DMS79 (cell line): ENCODE results near the gene EPC1.
A peak's percentile ranks its signal among the peaks of the same experiment; 100 is the strongest.
"Not testable (repeated sequence)": the region's sequence is repeated elsewhere in the genome, so short reads cannot be mapped to it uniquely, and the experiment has no call there.

Experiments
- DNase-seq: peaks from one replicate; lab custom pipeline; 2025; lab: John Stamatoyannopoulos, UW

EPC1 gene

DNA sequence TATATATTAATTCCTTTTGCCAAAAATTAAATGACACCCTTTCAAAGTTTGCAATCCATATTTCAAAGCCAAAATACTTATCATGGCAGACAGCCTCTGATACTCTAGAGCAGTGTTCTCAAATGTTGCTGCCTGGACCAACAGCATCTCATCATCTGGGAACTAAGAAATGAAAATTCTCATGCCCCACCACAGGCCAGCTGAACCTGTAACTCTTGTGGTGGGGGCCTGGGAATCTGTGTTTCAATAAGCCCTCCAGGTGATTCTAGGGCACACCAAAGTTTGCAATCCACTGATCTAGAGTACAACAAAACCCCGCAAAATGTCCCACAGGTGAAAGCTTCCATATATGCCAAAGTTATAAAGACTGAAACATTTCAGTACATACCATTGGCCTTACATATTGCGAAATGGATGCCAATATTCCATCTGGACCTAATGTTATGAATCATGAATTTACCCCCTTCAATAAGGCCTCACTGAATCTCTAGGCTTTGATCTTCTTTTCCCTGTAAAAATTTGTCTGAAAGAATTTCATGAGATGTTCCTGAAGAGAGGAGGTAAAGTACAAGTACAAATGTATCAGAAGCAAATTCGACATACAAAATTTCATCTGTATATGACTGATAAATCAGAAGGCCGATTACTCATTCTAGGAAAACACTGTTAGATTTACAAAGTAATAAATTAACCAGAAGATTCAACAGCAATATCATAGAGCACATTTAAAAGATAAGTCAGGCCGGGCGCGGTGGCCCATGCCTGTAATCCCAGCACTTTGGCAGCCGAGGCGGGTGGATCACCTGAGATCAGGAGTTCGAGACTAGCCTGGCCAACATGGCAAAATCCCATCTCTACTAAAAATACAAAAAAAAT lies 25.3 kb upstream of the EPC1 start:
- no peak for DNase-seq

DNA sequence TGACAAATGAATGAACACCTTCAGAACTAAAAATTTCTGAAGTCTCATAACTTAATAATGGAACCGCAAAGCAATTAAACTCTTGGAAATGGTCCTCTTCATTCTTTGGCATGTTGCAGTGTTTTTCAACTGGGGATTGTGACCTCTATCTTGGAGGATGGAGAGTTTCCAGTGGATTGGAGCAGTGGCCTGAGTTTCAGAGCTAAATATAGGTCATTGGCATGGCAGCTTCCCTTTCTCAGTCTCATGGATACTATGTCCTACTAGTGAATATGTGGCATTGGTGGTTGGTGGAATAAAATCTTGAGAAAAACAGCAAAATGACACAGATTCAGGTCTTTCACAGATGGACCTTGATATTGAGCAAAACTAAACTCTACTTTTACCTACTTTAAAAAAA lies 24.1 kb upstream of the EPC1 start:
- no peak for DNase-seq

DNA sequence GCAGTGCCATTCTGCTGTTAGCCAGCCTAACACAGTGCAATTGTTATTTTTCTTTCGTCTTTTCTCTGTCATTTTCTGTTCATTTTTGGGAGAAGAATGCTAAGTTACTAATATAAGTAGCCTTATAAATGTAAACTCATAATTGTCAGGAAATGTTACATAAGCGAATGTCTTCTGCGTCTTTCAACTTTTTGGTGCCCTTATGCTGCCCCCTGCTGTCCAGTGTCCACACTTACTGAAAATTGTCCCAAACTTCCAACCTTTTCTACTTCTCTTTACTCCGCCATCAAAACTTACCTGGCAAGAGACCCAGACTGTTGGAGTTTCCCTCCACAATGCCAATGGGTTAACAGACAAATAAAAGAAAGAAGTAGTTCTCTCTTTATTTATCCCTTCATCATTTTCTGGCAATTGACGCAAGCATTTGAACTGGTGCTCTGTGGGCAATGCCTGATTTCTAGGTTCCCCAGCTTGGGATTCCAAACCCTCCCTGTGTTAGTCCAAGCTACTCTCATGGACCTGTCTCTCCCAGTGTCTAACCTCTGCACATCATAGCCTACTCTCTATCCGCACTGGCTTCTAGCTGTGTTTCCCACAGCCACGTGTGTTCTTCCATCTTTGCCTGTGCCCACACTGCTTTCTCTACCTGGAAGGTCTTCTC lies 21.0 kb upstream of the EPC1 start:
- DNase-seq: no peak

DNA sequence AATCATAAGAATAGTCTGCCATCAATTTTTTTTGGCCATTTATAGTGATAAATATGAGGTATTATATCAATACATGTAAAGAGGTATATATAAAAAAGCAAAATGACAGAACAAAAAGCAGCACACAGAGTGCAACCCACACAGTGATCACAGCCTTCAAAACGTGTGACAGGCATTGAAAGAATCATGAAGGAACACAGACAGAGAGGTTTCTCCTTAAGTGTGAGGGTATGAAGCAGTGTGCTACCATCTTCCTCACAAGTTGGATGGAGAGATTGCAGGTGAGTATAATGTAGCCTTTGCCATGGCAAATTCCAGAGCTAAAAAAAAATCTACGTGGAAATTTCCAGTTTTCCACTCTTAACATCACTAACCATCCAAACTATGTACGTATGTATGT lies 19.6 kb upstream of the EPC1 start:
- no peak for DNase-seq

DNA sequence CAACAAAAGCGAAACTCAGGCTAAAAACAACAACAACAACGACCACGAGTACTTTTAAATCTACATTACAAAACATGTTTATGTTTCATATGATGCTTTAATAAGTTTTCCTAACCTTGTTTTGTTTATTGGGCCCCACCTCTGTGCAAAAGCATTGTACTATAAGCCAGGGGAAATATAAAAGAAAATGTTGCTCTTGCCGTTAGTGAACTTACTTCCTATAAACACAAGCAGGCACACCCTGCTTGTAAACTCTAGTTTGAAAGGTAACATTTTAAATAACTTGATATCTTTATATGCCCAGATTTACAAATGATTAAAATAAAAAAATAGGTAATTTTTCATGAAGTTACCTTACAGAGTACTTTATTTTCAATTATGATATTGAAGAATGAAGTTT lies 19.2 kb upstream of the EPC1 start:
- no peak for DNase-seq

DNA sequence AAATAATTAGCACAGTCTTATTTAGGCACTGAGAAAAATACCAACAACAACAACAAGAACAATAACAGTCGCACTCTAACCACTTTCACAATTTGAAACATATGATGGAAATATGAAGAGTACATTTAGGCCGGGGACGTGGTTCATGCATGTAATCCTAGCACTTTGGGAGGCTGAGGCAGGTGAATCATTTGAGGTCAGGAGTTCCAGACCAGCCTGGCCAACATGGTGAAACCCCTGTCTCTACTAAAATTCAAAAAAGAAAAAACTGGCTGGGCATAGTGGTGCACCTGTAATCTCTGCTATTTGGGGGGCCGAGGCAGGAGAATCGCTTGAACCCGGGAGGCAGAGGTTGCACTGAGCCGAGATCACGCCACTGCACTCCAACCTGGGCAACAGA lies 18.4 kb upstream of the EPC1 start:
- DNase-seq: not testable (repeated sequence)

DNA sequence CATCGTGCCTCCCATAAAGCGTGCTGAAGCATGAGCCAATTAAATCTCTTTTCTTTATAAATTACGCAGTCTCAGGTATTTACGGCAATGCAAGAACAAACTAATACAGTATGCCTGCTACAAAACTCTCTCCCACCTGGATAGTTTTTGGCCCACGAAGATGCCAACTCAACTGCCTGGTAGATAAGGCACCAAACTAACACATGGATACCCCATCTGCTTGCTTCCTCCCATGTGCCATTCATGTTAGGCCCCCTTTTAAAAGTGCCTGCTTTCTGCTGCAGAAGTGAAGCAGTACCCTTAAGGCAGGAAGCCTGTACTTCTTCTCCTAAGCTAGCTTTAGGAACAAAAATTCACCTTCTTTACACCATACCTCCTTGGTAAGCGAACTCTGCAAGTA lies 15.6 kb upstream of the EPC1 start:
- DNase-seq: no peak

DNA sequence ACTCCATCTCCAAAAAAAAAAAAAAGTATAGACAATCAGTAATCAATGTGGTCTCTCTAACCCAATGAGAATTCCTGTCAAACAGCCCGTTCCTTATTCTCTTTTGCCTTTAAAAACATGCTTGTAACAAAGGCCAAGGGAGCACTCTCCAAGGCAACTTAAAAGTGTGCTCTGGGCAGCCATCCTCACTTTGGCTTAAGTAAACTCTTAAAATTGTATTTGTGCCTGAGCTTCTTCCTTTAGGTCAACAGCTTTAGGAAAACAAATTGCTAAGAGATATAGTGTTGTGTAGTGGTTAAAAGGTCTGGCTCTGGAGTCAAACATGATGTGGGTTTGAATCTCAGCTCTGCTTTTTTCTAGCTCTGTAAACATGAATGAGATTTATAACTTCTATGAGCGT lies 13.9 kb upstream of the EPC1 start:
- no peak for DNase-seq

DNA sequence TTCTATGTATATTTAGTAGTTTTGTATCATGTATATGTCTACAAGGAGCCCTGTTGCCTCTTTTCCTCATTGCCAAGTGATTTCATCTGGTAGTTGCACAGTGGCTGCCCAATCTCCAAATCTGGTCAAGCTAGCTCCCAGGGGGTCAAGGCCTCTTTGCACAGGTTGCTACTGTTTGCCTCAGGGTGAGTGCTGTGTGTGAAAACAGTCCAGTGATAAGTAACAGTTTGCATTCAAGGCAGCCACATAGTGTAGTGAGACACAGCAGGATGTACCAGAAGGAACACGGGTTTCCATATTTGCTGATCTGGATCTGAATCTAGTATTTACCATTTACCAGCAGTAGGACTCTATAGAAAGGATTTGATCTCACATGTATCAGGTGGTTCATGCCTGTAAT lies 13.3 kb upstream of the EPC1 start:
- DNase-seq: no peak

DNA sequence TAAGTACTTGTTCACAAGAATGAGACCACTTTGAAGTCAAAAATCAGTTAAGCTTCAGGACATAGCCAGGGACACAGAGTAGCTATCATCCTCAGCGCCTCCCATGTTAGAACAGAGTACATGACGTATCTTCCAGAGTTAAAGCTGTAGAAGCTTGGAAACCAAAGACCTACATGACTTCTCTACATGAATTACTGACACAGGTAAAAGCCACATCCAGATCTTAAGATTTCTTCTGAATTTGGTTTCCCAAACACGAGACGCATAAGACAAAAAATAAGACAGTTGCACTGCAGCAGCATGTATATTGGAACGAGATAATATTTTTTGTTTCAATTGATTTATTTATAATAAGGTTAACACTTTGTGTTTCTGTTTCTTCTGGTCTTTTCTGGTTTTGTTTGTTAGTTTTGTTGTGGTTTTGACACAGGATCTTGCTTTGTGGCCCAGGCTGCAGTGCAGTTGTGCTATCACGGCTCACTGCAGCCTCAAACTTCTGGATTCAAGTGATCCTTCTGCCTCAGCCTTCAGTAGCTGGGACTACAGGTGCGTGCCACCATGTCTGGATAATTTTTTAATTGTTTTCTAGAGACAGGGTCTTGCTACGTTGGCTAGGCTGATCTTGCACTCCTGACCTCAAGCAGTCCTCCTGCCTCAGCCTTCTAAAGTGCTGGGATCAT lies 10.2 kb upstream of the EPC1 start:
- DNase-seq: no peak

DNA sequence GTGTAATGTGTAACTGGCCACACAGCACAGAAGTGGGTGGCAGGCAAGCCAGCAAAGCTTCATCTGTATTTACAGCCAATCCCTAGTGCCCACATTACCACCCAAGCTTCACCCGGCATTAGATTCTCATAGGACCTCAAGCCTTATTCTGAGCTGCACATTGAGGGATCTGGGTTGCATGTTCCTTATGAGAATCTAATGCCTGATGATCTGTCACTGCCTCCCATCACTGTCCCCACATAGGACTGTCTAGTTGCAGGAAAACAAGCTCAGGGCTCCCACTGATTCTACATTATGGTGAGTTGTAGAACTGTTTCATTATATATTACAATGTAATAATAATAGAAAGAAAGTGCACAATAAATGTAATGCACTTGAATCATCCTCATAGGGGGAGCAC lies 7.7 kb upstream of the EPC1 start:
- not testable (repeated sequence) for DNase-seq

DNA sequence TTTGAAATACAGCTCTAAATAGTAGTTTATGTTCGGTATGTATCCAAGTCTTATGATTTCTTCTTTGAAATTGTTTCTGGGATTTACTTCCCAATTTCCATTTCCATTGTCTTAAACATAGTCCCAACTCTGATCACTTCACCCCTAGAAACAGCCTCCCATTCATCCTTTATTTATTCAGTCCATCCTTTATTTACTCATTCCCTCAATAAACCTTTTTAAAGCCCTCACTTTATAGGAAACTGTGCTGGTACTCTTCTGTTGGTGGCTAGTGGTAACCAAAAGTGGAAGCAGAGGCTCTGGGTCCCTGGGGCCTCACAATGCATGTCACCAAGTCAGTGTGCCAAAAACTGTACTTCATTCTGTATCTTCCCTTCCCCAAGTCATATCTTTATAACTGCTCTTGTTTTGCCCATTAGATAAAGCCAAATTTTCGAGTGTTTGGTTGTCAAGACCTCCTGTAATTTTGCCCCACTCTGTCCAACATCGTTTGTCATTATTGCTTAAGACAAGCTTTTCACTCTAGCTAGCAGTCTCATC lies 3.9 kb upstream of the EPC1 start:
- DNase-seq: no peak

DNA sequence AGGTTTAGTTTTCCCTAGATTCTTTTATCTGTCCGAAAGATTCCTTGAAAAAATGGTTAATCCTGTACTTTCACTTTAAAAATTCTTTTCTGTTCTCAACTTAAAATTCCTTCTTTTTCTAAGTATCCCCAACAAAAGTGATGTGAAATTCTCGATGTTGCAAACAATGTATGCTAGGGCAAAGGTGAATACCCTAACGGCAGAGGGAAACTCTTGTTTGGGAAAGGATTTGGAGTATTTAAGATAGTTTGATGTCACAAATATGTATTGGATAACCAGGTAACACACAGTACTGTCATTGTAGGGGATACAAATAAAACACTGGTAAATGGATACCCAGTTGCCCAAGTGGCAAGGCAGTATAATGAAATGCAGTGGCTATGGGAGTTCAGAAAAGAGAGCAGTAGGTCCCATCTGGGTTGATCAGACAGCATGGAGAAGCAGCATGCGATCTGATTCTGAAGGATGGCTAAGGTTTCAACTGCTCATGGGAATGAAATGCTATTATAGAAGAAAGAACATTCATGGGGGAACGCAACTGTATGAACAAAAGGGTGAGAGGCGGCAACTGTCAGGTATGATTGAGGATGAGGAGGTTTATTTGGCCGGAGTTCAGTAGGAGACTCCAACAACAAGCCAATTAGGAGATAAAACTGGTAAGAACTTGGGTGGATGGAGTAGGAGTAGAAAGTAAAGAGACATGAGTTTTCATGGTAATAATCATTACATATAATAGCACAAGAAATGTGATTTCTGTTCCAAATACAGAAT lies 3.2 kb upstream of the EPC1 start:
- DNase-seq: no peak

DNA sequence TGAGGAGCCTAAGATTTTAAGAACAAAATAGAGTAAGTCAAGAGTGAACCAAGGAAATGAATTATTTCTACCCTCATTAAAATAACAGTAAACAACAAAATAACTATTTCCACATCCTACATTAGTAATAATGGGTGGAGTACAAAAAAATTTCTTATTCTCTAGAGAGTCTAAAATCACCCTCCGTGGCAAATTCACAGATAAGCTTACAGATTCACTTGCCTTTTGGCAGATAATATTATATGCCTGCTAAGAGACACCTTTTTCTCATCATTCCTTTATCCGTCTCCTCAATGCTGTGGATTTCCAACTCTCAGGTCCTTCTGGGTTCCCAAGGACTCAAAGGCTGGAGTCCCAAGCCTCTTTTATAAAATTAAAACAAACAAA lies 2.2 kb upstream of the EPC1 start:
- DNase-seq: no peak

DNA sequence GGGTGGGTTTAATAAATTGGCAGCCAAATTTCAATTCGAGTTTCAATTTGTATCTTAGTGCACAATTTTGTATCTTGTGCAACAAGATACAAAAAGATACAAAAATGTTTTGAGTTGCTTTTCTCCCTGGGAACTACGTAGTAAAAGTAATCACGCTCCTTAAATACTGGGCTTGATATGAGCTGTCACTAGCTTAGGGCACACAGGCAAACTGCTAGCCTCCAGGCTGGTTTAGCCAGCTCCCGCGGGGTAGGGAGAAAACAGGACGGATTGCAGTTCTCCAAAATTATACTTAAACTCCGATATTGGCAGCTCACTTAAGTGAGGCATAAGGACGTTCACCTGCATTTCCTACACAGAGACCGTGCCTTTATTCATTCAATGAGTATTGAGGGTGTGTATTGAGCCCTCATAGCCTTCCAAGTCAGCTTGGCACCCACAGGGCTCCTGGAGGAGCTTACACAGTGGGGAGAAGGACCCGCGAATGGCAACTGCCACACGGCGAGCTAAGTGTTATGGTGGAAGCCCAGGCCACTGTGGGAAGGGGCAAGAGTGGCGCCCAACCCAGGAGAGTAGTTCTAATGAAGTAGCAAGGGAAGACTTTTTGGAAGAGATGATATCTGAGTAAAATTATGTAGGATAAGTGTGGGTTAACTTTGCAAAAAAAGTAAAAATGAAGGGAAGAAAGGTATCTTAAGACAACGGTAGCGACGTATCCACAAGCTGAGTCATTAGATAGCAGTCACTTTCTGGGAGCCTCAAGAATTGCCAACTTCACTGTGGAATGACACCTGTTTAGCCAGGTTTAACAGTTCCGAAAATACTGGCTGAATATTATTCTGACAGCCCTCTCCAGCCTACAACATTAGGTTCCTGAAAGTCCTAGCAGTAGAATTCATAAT lies 1.6 kb upstream of the EPC1 start:
- no peak for DNase-seq

DNA sequence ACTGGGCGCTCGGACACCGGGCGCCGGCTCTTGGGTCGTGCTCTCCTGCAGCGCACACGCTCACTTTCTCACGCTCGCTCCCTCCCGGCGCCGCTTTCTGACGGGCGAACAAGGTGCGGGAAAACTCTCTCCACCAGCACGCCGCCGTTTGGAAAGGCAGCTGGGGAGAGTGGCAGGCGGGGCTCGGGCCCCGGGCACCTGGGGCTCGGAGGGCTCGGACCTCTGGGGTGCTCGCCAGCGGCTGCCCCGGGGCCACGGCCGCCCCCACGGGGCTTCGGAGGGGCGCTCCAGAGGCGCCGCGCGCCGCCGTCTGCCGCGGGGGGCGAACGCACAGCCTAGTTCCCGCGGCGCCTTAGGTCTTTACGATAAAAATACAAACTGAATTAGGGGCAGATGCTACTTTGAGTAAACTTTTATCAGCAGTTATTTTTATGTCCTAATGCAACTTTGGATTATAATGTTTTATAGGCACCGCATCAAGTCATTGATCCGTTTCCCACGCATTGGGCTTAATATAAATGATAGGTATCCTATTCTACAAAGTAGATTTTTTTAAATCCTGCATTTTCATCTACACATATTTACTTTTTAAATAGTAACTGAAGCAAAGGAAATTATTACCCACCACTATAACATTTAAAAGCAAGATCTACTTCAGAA lies 535 bp upstream of the EPC1 start:
- DNase-seq: no peak

DNA sequence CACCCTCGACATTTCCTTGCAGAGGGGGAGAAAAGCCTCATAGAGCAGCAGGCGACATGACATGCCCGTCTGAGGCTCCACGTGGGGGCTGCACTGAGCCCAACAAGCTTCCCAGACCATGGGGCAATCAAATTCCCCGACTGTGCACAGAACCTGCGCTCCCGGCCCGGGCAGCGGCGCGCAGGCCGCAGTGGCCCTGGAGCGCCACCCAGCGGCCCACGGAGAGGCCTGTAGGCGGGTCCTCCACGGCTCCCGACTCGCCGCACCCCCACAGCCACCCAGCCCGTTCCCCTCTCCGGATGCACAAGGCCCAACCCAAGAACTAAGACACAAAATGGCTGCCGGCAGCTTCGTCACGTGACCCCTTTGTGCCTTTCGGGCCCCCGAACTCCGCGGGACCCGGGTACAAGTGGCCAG lies 816 bp downstream of the EPC1 start:
- DNase-seq: peak; percentile 73

DNA sequence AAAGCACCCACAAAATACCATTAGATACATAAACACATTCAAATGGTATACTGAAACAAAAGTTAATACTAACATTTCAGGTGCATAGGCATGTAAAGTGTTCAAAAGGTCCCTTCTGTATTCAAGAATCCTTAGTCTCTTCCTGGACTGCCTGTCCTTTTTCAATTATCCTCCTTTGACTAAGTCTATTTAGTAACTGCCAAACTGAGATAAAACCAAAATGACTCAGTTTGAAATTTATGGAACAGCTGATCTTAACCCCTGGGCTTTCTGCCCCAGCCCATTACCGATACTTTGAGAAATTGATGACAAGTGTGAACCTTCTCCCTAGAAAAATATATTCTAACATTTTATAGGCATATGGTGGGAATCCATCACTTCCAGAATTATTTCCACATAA lies 5.4 kb downstream of the EPC1 start:
- DNase-seq: no peak

DNA sequence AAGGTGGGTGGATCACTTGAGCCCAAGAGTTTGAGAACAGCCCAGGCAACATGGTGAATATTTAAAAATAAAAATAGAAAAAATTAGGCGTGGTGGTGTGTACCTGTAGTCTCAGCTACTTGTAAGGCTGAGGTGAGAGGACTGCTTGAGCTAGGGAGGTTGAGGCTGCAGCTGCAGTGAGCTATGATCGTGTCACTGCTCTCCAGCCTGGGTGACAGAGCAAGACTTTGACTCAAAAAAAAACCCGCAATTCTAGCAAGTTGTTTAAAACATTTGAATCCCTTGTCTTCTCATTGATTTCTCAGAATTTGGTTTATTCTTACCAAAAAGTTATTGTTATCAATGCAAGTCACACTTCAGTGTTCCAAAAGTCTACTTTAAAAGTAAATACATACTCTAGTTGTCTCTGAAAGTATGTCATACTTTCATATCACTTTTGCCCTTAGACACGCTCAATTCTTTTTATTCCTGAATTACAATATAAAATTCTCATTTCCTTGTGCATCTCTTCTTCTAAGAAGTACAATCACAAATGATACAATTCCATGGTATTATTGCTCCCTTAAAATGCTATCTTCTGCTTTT lies 6.3 kb downstream of the EPC1 start:
- no peak for DNase-seq

DNA sequence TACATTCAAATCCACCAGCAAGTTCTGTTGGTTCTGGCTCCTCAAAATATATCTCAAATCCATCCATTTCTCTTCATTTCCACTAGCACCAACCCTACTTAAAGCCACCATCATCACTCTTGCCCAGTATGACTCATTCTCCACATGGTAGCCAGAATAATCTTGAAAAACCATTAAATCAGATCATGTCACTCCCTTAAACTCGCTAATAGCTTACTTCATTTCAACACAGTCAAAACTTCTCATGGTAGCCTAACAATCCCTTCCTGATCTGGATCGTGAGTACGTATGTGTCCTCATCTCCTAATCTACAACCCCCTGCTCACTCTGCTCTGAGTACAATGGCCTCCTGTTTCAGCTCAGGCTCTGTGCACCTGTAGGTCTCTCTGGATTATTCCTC lies 8.7 kb downstream of the EPC1 start:
- DNase-seq: no peak
